Renal cortex interstitium (tissue), 11 donors: ENCODE results near the gene PLCL2. TPM values are rescaled to one million over a fixed set of nuclear protein-coding genes. Genes with fewer than 3 reads are reported as not detected.
A peak's percentile ranks its signal among the peaks of the same experiment; 100 is the strongest.
"Not testable (repeated sequence)": the region's sequence is repeated elsewhere in the genome, so short reads cannot be mapped to it uniquely, and the experiment has no call there.

Experiments
- DNase-seq, 11 donors: peaks; one replicate each; pipeline ENCODE4 v3.0.0-alpha.2; 2013; ENCODE audit warnings: low read depth in 9 of 11, low spot score in 4 of 11; ENCODE audit errors: extremely low read depth in 1 of 11
- polyA plus RNA-seq, 3 donors: library from polyadenylated mRNA; unstranded; fragments of 120-200 nt; gene quantifications; one replicate each; pipeline ENCODE4 v1.2.1, GENCODE V29; 2013; ENCODE audit not compliant: insufficient read length in 3 of 3

Gene PLCL2
- polyA plus RNA-seq, 3 donors, result 14.2 to 17.7 (median 15.0) TPM

- no peak for DNase-seq
Measured at GRCh38 chr3:17076940-17077605, 192.3 kb downstream of the PLCL2 start.

- DNase-seq, result peak in 5 of 11 donors; percentile 13 to 31 (median 19)
Measured at GRCh38 chr3:17077606-17078005, 192.9 kb downstream of the PLCL2 start.

DNA sequence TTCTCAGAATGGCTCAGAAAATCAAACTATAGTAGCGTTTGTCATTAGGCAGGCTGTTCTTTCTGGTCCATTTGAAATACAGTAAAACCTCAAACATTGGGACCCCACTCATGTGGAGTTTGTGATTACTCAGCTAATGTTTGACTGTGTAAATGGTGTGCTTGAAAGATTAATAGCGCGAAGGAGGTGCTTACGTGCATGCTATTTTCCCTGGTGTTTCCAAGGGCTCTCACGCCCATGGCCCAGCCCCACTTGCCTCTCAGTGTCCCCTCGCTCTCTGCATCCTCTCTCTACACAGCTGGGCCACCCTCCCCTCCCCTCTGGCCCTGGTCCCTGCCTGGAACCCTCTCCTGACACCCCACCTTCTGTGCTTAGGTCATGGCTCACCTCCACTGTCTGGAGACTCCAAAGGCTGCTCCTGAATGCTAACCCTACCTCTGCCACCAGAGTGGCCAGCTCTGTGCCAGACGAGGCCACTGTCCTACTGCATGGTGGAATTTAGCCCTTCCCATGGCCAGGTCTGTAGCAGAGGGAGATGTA, 194.2 kb downstream of the PLCL2 start:
- no peak for DNase-seq

GRCh38 chr3:17079933-17080332, 195.2 kb downstream of the PLCL2 start:
- DNase-seq, result no peak

DNA sequence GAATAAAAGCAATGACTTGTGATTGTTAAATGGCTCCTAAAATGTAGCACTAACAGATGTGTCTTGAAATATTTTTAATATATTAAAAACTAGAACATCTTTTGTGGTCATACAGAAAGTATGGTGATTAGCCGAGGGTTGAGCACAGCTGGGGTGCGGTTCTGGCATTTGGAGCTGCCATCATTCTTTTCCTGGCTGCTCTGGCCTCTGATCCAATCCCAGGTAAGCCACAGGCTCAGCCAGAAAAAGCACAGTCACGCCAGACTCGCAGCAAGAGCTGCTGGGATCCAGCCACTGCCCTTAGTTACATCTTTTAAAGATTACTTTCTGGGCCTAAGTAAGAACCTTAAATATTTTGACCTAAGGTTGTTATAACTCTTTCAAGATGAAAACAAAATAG, 196.8 kb downstream of the PLCL2 start:
- DNase-seq, result no peak

DNA sequence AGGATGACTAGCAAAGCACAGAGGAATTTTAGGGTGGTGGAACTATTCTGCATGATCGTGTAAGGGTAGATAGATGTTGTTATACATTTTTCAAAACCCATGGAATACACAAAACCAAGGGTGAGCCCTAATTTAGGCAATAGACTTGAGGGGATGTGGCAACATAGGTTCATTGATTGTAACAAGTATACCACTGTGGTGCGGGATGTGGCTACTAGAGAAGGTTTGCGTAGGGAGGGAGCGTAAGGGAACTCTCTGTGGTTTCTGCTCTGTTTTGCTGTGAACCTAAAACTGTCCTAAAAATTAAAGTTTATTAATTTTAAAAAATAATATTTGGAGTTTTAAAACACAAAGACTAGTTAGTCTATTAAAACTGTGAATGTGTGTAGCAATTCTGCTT, 202.8 kb downstream of the PLCL2 start:
- no peak for DNase-seq

GRCh38 chr3:17088017-17088416, 203.3 kb downstream of the PLCL2 start:
- DNase-seq, result no peak

DNA sequence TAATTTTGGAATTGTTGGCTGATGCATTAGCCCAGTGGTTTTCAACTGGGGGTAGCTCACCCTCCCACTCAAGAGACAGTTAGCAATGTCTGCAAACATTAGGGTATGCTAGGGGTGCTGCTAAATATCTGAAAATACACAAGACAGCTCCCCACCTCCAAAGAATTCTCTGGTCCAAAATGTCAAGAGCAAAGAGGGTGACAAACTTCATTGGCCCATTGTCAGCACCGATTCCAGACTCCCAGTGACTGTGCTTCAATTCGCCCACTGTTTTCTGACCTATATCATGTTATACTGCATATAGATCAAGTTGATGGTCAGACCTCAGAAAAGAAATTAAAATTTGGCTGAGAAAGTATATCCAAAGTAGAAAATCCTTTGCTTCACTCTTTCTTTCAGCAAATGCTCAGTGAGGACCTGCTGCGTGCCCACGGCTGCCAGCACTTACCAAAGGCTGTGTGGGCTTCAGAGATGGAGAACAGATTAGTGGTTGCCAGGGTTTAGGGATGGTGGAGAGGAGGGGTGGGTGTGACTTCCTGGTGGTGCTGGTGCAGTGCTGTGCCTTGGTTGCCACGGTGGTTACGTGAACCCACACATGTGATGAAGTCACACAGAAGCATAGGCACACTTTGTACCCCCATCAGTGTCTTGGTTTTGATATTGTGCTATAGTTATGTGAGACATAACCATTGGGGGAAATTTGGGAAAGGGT, 204.0 kb downstream of the PLCL2 start:
- no peak for DNase-seq

- DNase-seq, result no peak
Measured at GRCh38 chr3:17089314-17089700, 204.6 kb downstream of the PLCL2 start.

DNA sequence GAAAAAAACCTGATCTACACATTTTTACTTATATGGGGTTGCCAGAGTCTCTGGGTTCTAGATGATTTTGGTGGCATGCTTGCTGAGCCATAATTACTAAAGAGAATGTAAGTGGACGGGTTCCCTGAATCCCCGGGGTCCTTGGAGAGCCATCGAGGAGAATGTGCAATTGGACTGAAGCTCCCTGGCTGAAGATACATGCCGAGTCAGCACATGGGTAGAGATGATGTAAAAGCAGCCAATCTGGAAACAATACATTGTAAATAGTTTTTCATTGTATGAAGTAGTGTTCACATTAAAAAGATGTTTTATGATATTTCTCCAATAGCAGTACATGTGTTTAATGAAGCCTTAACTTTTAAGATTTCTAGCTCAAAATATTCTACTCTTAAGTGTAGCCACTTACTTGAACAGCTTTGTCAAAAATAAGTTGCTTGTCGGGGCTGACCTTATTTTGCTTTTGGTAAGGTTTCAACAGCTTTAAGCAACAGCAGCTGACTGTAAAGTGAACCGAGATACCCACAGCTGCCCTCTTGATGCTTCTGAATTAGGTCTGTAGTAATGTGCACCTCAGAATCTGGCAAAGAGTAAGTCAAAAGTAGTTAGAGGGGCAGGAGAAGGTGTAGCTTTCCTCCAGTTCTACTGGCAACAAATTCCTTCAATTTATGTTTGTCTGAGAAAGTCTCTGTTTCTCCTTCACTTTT, 205.7 kb downstream of the PLCL2 start:
- DNase-seq, result no peak

GRCh38 chr3:17091910-17092582, 207.3 kb downstream of the PLCL2 start:
- no peak for DNase-seq

DNA sequence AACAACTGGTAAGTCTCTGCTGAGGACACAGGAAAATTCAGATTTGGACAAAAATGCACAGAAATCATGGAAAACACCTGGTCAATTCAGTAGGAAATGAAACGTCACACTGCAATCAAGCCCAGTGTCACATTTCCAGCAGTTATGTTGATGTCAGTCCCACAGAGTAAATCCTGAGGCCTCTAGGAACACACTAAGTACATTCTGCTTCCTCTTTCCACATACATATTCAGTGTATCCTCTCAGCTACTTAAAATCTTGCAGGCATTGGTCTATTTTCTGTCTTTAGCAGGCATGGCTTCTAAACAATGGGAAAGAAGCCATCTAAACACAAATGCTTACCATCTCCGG, 207.8 kb downstream of the PLCL2 start:
- DNase-seq, result no peak

- DNase-seq, result no peak
Measured at GRCh38 chr3:17094551-17094950, 209.8 kb downstream of the PLCL2 start.

DNA sequence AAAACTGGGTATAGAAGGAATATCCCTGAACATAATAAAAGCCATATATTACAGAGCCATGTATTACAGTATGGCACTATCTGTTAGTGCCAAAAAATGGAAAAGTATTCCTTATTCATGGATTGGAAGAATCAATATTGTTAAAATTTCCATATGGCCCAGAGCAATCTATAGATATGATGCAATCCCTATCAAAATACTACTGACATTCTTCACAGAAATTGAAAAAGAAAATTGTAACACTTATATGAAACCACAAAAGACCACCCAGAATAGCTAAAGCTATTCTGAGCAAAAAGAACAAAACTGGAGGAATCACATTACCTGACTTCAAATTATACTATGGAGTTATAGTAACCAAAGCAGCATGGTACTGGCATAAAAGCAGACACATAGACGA, 218.8 kb downstream of the PLCL2 start:
- no peak for DNase-seq

GRCh38 chr3:17106801-17107200, 222.0 kb downstream of the PLCL2 start:
- not testable (repeated sequence) for DNase-seq

GRCh38 chr3:17110660-17111396, 226.1 kb downstream of the PLCL2 start:
- no peak for DNase-seq

GRCh38 chr3:17111586-17111985, 226.8 kb downstream of the PLCL2 start:
- DNase-seq, result no peak

DNA sequence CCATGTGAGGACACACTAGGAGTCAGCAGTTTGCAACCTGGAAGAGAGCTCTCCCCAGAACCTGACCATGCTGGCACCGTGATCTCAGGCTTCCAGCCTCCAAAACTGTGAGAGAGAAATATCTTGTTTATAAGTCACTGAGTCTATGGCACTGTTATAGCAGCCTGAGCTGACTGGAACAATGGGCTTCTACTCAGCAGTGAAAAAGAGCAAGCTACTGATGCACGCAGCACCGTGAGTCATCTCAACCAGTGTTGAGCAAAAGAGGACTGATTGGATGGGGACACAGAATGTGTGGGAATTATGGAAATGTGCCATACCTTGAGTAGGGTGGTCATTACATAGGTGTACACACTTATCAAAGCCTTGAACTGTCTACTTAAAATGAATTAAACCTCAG, 230.4 kb downstream of the PLCL2 start:
- no peak for DNase-seq

DNA sequence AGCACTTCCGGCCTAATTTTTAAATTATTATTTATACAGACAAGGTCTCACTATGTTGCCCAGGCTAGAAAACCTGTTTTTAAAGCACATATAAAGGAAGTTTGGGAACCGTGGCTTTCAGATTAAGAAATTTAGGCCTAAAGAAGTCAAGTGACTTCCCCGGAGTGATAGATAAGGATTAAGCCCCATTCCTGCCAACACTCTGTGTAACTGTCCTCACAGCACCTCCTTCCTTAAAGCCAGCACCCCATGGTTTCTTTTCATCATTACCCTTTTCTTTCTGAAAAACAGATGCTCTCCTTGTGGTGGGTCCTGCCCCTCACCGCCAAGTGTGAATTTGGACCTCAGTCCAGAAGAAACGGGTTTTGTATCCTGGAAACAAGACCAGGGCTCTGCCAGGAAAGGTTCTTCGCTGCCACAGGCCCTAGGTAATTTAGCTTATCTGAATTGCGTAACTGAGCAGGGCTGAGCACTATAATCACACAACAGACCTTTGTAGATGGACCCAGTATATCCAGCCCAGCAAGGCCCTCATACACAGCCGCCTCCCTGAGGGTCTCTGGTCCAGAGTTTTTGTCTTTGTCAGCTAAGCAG, 231.3 kb downstream of the PLCL2 start:
- no peak for DNase-seq
